GM21528 (cell line): Measurements from ENCODE around the gene SLC2A2.

ENCODE experiments used
- ATAC-seq: cut with Tn5 transposase; IDR thresholded peaks from one replicate; pipeline ENCODE4 v1.9.1; 2021; ENCODE audit warnings: mild to moderate bottlenecking, moderate library complexity; ENCODE audit not compliant: unreplicated experiment, low FRiP score

SLC2A2 gene

GRCh38 chr3:171038342-171038741 is 11.8 kb upstream of the SLC2A2 start:
- ATAC-seq = no peak

- no peak for ATAC-seq
These were observed 2.3 kb upstream of the SLC2A2 start for GRCh38 chr3:171028779-171029232.

GRCh38 chr3:171028025-171028778 is 1.7 kb upstream of the SLC2A2 start:
- no peak for ATAC-seq

GRCh38 chr3:171023566-171023965 is 3.0 kb downstream of the SLC2A2 start:
- ATAC-seq = no peak

- ATAC-seq = no peak
These were observed 5.1 kb downstream of the SLC2A2 start for GRCh38 chr3:171021377-171021776.

- ATAC-seq = no peak
These were observed 8.2 kb downstream of the SLC2A2 start for GRCh38 chr3:171018156-171018935.

GRCh38 chr3:171013822-171014748 is 12.4 kb downstream of the SLC2A2 start:
- ATAC-seq = no peak

GRCh38 chr3:171011873-171012336 is 14.6 kb downstream of the SLC2A2 start:
- ATAC-seq = no peak

GRCh38 chr3:171011109-171011872 is 15.2 kb downstream of the SLC2A2 start:
- no peak for ATAC-seq

GRCh38 chr3:171007316-171007715 is 19.2 kb downstream of the SLC2A2 start:
- no peak for ATAC-seq

GRCh38 chr3:171005648-171006047 is 20.9 kb downstream of the SLC2A2 start:
- ATAC-seq = no peak

GRCh38 chr3:171001957-171002694 is 24.4 kb downstream of the SLC2A2 start:
- ATAC-seq = no peak

- no peak for ATAC-seq
These were observed 25.1 kb downstream of the SLC2A2 start for GRCh38 chr3:171001250-171001893.

- no peak for ATAC-seq
These were observed 26.2 kb downstream of the SLC2A2 start for GRCh38 chr3:171000281-171000680.

- no peak for ATAC-seq
These were observed 26.7 kb downstream of the SLC2A2 start for GRCh38 chr3:170999737-171000242.

- ATAC-seq = no peak
These were observed 28.3 kb downstream of the SLC2A2 start for GRCh38 chr3:170997961-170998913.

- ATAC-seq = no peak
These were observed 33.7 kb downstream of the SLC2A2 start for GRCh38 chr3:170992854-170993253.
